Prostate gland (tissue), 2 donors: ENCODE data around the gene C12orf75. TPM values are rescaled to one million over a fixed set of nuclear protein-coding genes. Genes with fewer than 3 reads are reported as not detected.

Experiments used
- DNase-seq: peaks from one replicate; pipeline ENCODE4 v3.0.0-alpha.2; 2019; ENCODE audit warnings: low spot score
- H3K27ac ChIP-seq, 2 donors: fragments of 200-600 bp; sonication (generic); 2 replicates each; pipeline ENCODE4 v1.5.1; 2017 to 2019
- H3K27me3 ChIP-seq: fragments of 200-600 bp; sonication (generic); replicated peaks from 2 replicates; pipeline ENCODE4 v1.5.1; 2019; ENCODE audit not compliant: insufficient read depth
- H3K36me3 ChIP-seq, 2 donors: fragments of 200-600 bp; sonication (generic); 1 replicate in 1 of 2; 2 replicates in 1 of 2; pipeline versions ENCODE4 v1.5.1 to v1.8.1; 2017 to 2019
- H3K4me1 ChIP-seq: fragments of 200-600 bp; sonication (generic); replicated peaks from 2 replicates; pipeline ENCODE4 v1.5.1; 2019
- H3K4me3 ChIP-seq, 2 donors: fragments of 200-600 bp; sonication (generic); 2 replicates each; pipeline ENCODE4 v1.5.1; 2017 to 2019
- H3K9me3 ChIP-seq: fragments of 200-600 bp; sonication (generic); 2 replicates; pipeline ENCODE4 v1.5.1; 2017
- POLR2A ChIP-seq: fragments of 450-650 bp; IDR thresholded peaks from one replicate; pipeline ENCODE4 v1.6.1; 2016; ENCODE audit warnings: antibody characterized with exemption, mild to moderate bottlenecking
- POLR2AphosphoS5 ChIP-seq: sonication (generic); formaldehyde crosslinking; IDR thresholded peaks from one replicate; pipeline ENCODE4 v1.6.1; 2017; ENCODE audit warnings: antibody characterized with exemption
- WGBS: methylation state at CpG from one replicate; pipeline ENCODE4 v1.1.5; 2018; 5-methylcytosine and 5-hydroxymethylcytosine counted together
- intact Hi-C: fragments of 100-400 bp; cut with DNase I; formaldehyde crosslinking; loops from one replicate; pipeline ENCODE4 v1.14.2; 2022
- total RNA-seq, 2 donors: library from RNA; depleted of rRNA; stranded (reverse); fragments of >200 nt; gene quantifications; one replicate each; pipeline ENCODE4 v1.1.0, GENCODE V29; 2016
- TF ChIP-seq, protein P1 (sequence below), 4 experiments: fragments of 200-600 bp in 2 of 4; fragments of 450-650 bp in 2 of 4; sonication (generic) in 2 of 4; IDR thresholded peaks; 1 replicate in 3 of 4; 2 replicates in 1 of 4; pipeline ENCODE4 v1.5.1; 2016 to 2019; ENCODE audit warnings: antibody characterized with exemption in 4 of 4, mild to moderate bottlenecking in 2 of 4, moderate library complexity in 2 of 4

The C12orf75 gene
- total RNA-seq, 2 donors from 2014 or later, result 47.1 to 108 TPM

DNA sequence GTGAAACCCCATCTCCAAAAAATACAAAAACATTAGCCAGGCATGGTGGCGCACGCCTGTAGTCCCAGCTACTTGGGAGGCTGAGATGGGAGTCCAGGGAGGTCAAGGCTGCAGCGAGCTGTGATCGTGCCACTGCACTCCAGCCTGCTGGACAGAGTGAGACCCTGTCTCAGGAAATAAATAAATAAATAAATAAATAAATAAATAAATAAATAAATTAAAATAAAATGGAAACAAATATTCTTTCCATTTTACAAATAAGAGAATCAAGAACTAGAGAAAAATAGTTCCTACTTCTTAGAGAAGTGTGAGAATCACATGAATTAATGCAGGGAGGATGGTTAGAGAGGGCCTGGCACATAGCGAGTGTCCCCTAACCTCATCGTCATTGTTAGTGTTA is 53.7 kb downstream of the C12orf75 start:
- Histone ChIP-seq H3K4me3 (no peak overlapping the region), H3K4me1 (no peaks in the 10 kb centered on the region), H3K36me3 (no peaks in the 10 kb centered on the region), H3K9me3 (no peaks in the 10 kb centered on the region), H3K27me3 (no peaks in the 10 kb centered on the region), H3K27ac (no peak overlapping the region)
- intact Hi-C loops, result loop anchor here (5.0 kb wide), 3 partner anchors 107 to 277 kb away; partner anchors contain the start of genes APPL2 and WASHC4
- DNase-seq, result no peak
- TF ChIP-seq POLR2A (no peak), POLR2AphosphoS5 (no peak)
- TF ChIP-seq, protein P1, sequence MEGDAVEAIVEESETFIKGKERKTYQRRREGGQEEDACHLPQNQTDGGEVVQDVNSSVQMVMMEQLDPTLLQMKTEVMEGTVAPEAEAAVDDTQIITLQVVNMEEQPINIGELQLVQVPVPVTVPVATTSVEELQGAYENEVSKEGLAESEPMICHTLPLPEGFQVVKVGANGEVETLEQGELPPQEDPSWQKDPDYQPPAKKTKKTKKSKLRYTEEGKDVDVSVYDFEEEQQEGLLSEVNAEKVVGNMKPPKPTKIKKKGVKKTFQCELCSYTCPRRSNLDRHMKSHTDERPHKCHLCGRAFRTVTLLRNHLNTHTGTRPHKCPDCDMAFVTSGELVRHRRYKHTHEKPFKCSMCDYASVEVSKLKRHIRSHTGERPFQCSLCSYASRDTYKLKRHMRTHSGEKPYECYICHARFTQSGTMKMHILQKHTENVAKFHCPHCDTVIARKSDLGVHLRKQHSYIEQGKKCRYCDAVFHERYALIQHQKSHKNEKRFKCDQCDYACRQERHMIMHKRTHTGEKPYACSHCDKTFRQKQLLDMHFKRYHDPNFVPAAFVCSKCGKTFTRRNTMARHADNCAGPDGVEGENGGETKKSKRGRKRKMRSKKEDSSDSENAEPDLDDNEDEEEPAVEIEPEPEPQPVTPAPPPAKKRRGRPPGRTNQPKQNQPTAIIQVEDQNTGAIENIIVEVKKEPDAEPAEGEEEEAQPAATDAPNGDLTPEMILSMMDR (IDR thresholded peaks at IDR 0.05), result no peak
- 97% methylated on average over 6 of the region's 6 CpGs for WGBS

DNA sequence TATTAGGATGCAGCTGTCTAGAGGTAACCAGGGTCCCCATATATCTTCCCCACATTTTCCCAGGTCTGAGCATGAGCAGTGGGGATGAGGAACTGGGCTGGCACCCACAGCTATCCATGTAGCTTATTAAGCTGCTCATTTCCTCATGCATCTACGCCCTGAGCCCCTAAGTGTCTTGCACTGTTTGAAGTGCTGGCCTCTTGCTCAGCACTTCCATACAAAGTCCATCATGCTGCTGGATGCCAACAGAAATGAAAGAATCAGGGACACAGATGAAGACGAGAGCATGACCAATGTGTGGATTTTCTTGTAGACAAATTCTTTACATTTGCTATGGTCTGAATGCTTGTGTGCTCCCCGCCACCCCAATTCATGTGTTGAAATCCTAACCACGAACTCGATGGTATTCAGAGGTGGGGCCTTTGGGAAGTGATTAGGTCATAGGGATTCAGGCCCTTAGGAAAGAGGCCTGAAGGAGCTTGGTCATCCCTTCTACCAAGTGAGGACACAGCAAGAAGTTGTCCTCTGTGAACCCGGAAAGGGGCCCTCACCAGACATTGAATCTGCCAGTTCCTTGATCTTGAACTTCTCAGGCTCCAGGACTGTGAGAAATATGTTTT is 54.5 kb downstream of the C12orf75 start:
- Histone ChIP-seq H3K4me1 (no peaks in the 10 kb centered on the region), H3K27me3 (no peaks in the 10 kb centered on the region), H3K4me3 (no peak overlapping the region), H3K36me3 (no peaks in the 10 kb centered on the region), H3K27ac (no peak overlapping the region), H3K9me3 (no peaks in the 10 kb centered on the region)
- WGBS, result 84% methylated on average over 6 of the region's 6 CpGs
- intact Hi-C loops, result loop anchor here (5.0 kb wide), 3 partner anchors 108 to 278 kb away; partner anchors contain the start of genes APPL2 and WASHC4
- DNase-seq, result no peak
- TF ChIP-seq POLR2AphosphoS5, result no peak

DNA sequence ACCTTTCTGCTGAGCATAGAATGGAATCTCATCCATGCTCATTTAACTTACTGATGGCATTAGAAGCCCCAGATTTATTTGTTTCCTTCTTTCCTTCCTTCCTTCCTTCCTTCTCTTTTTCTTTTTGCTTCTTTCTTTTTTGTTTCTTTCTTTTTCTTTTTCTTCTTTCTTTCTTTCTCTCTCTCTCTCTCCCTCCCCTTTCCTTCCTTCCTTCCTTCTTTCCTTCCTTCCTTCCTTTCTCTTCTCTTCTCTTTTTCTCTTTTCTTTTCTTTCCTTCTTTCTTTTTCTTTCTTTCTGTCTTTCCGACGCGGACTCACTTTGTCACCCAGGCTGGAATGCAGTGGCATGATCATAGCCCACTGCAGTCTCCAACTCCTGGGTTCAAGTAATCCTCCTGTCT is 55.9 kb downstream of the C12orf75 start:
- intact Hi-C loops, result no loop called here
- DNase-seq, result no peak
- H3K36me3 ChIP-seq, result no peaks in the 10 kb centered on the region
- TF ChIP-seq POLR2A (no peak), POLR2AphosphoS5 (no peak)
- TF ChIP-seq, protein P1 (IDR thresholded peaks at IDR 0.05), result no peak
- no peaks in the 10 kb centered on the region for H3K9me3 ChIP-seq
- H3K4me1 ChIP-seq, result no peaks in the 10 kb centered on the region
- no peaks in the 10 kb centered on the region for H3K27me3 ChIP-seq
- no peak overlapping the region for H3K4me3 ChIP-seq
- 97% methylated on average over 3 of the region's 3 CpGs for WGBS
- no peak overlapping the region for H3K27ac ChIP-seq

DNA sequence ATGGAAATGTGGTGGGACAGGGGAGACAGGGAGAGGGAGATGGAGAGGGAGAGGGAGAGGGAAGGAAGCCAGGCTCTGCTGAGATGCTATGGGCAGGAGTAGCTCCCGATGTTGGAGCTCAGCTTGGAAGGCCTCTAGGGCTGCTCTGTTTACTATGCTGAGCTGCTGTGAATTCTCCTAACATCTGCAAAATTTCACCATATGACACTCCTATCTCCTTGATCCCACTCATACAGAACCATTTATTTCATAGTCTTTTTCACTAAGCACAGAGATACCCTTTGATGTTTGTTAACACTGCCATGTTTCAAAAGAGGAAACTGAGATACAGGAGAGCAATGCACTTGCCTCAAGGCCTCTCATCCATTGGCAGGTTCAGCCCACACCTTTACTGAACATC is 60.7 kb downstream of the C12orf75 start:
- intact Hi-C loops, result no loop called here
- Histone ChIP-seq H3K4me3 (no peak overlapping the region), H3K27me3 (no peaks in the 10 kb centered on the region), H3K27ac (no peak overlapping the region), H3K36me3 (no peaks in the 10 kb centered on the region), H3K4me1 (no peaks in the 10 kb centered on the region), H3K9me3 (no peaks in the 10 kb centered on the region)
- WGBS, result 85% methylated on average over 1 of the region's 1 CpG
- TF ChIP-seq, protein P1 (IDR thresholded peaks at IDR 0.05), result no peak
- no peak for TF ChIP-seq POLR2AphosphoS5
- TF ChIP-seq POLR2A, result no peak
- no peak for DNase-seq

DNA sequence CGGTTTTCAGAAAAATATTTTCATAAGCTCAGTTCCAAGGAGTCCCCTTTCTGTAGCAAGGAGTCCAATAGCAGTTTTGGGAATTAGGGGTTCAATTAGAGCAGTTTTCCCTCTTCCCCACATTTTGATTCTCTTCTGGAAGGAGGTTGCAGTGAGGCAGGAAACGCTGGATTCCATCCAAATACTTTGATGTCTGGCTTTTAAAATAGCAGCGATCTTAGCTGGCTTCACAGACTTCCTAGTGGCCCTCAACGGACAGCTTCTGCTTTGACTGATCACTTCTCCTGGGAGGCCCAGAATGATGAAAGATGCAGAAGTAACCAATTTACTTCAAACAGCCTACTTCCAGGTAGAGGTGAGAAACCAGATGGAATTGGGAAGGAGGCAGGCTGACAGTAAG is 63.1 kb downstream of the C12orf75 start:
- WGBS, result 30% methylated on average over 4 of the region's 4 CpGs
- no peak for TF ChIP-seq POLR2AphosphoS5
- TF ChIP-seq POLR2A, result no peak
- TF ChIP-seq, protein P1 (IDR thresholded peaks at IDR 0.05), result no peak
- DNase-seq, result no peak
- Histone ChIP-seq H3K36me3 (no peaks in the 10 kb centered on the region), H3K4me3 (no peak overlapping the region), H3K27me3 (no peaks in the 10 kb centered on the region), H3K9me3 (no peaks in the 10 kb centered on the region), H3K4me1 (no peaks in the 10 kb centered on the region), H3K27ac (no peak overlapping the region)
- intact Hi-C loops, result no loop called here
